HG03280 (cell line): ENCODE data around the gene MIOX.

ENCODE experiments used
- ATAC-seq: cut with Tn5 transposase; IDR thresholded peaks from one replicate; pipeline ENCODE4 v1.9.1; 2021; ENCODE audit warnings: mild to moderate bottlenecking, moderate library complexity; ENCODE audit not compliant: unreplicated experiment

Gene MIOX

DNA sequence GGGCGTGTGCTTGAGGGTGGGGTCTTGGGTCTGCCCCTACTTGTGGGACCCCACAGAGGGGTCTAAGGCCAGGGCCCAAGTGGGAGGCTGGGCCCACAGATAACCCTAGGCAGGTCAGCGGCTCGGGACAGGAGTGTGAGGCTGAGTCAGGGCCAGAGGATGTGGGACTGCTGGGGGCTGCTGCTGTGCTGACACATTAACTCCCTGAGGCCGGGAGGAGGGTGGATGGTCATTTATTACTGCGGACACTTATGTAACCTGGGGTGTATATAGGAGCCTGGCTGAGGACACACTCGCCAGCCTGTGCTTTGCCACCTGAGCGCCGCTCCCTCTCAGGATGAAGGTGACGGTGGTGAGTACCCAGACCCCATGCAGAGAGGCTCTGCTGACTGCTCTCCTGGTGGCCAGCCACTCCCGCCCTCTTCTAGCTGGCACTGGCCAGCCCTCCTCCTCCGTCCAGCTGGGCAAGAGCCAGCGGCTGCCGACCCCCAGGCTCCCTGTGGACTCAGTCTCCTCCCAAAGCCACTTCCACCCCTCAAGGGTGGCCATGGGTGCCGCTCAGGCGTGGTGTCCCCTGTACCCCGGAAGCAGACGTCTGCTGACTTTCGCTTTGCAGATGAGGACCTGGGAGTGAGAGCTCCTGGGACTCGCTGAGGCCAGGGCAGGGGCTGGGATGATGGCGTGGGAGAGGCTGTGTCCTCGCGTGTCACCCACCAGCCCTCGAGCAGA is at the start of gene MIOX:
MIOX (plus strand) TSS at position 299 of the 729 bp plus-strand sequence; CDS start at position 338, 39 bp downstream.
- no peak for ATAC-seq

DNA sequence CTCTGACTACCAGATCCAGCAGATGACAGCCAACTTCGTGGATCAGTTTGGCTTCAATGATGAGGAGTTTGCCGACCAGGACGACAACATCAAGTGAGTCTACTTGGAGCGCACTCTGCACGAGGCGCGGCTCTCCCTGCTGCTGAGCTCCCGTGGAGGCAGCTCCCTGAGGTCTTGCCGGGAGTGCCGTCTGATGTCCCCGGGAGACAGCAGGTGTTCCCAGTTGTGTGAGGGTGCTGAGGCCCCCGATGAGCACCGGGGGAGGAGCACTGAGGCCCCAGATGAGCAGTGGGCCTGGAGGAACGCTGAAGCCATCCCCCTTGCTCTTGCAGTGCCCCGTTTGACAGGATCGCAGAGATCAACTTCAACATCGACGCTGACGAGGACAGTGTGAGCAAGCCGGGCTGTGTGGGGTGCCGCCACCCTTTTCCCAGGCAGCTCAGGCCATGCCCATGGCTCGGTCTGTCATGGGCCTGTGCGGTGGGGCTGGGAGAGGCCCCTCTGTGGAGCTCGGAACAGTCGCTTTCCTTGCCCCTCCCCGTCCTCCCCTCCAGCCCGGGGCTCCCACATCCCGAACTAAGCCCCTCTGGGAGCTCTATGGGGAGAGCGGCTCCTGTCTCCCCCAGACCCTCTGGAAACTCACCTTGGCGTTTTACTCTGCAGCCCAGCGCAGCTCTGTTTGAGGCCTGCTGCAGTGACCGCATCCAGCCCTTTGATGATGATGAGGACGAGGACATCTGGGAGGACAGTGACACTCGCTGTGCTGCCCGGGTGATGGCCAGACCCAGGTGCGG is 49.0 kb upstream of the MIOX start:
- ATAC-seq: no peak

DNA sequence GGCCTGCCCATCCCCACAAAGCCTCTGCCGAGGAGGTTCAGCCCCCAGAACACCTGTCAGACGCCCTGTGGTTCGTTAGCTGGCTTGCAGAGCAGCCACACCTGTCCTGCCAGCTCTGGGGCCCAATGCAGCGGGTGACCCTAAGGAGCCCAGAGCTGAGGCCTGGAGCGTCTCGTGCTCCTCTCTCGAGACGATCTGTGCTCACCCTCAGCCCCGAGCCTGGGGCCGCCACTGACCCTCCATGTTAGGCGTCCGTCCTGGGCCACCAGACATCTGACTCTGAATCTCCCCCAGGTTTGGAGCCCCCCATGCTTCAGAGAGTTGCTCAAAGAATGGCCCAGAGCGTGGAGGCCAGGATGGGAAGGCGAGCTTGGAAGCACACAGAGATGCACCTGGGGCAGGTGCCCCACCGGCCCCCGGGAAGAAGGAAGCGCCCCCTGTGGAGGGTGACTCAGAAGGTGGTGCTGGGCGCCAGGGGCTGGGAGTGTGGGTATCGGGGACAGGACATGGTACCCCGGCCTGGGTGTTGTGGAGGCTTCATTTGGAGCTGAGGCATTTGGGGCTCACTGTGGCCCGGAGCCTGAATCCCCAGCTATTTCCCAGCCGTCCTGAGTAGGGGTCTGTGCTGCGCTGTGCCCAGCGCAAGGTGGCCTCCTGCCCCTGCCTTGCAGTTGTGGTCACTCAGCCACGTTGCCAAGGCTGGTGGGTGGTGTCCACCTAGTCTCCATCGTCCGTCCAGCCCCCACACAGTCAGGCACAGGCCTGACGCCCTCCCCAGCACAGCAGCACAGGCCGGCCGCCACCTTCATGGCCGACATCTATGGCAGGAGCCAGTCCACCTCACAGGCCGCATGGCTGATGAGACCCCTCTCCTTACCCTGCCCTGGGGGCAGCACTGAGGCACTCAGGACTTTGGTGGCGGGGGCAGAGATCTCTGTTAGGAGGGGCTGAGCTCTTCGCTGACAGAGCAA is 48.1 kb upstream of the MIOX start:
- no peak for ATAC-seq

DNA sequence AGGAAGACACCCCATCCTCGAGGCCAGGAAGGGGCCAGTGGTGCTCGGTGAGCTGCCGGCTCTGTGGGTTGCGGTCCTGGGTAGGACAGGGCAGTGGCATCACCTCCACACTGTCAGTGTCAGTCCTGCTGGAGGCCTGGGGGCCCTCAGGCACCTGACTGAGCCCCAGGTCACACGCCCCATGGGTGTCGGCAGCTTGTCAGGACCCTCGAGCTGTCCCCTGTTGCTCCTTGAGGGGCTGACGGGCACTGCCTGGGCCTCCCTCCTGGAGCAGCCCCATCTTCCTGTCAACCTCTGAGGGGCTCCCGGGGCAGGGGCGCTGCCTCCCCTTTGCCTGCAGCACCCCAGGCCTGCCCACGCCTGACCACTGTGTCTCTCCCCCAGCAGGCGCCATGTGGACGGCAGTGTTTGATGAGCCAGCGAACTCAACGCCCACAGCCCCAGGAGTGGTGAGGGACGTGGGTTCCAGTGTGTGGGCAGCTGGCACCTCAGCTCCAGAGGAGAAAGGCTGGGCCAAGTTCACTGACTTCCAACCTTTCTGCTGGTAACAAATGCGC is 47.3 kb upstream of the MIOX start:
- ATAC-seq: no peak

DNA sequence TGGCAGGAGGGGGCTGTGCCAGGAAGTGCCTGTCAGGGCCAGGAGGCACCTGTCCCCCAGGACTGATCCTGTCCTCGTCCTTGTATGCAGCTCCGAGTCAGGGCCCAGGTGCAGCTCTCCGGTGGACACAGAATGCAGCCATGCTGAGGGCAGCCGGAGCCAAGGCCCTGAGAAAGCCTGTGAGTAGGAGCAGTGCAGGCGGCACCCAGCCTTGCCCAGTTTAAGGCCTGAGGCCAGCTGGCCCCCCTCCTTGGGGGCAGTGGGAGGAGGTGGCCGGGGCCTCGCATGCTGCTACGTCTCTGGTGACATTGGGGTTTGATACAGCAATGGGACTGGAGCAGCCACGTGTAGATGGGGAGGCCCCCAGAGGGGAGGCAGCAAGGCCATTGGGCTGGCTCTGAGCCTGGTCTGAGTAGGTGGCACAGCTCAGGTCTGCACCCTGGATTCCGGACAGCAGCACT is 46.8 kb upstream of the MIOX start:
- no peak for ATAC-seq

DNA sequence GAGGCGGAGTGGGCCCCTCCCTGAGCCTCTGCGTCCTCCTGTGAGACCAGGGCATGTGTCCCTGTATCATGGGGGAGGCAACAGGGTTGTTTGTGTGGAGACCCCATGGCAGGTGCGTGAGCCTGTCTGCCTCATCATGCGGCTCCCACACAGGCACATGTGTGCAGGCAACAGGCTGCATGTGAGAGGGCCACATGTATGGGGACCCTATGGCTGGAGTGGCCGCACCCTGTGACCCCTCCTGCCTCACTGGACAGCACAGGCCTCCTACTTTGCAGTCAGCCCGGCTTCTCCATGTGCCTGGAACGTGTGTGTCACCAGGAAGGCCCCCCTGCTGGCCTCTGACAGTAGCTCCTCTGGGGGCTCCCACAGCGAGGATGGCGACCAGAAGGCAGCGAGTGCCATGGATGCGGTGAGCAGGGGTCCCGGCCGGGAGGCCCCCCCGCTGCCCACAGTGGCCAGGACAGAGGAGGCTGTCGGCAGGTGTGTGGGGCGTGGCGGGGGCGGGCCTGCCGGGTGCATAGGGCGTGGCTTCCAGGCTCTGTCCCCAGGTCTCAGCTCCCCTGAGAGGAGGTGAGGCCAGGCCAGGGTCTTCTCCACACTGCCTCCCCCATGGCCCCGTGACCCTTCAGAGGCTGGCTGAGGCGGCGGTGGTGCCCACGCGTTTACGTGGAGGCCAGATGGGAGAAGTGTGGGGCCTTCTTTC is 46.0 kb upstream of the MIOX start:
- no peak for ATAC-seq

DNA sequence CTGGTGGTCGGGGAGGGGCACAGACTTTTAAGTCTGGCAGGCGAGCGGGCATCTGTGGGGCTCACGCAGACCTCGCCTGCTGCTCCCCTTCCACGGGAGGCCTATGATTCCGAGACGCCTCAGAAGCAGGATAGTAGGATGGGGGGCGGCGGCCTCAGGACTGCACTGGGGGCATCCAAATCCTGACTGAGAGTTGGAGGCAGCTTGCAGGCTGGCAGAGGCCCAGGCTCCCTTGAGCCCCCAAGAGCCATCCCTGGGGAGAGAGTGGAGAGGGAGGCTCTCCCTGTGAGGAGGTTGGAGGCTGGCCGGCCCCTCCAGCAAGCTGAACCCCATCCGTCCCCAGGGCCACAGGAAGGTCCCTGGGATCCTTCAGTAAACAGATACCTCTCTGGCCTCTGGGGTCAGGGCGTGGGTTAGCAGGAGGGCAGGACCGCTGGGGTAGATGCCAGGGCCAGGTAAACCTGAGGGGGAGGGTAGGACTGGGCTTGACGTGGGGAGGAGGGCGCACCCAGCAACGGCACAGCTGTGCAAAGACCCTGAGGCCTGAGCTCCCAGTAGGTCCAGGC is 45.1 kb upstream of the MIOX start:
- no peak for ATAC-seq

DNA sequence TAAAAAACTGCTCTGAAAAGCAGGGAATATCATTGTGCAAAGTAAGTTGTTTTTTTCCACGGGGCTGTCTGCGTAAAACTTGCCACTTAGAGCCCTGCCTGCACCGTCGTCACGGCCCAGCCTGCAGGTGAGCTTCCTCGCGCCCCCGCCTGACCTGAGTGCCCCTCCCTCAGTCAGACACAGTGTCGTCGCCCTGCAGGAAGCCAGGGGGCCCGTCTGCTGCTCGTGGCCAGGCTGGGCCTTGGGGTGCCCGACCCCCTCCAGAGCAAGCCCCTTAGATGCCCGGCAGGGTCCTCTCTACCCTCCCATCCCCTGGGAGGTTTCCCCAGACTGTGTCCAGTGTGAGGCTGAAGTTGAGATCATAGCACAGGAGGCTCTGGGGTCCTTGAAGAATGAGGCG is 43.5 kb upstream of the MIOX start:
- ATAC-seq: no peak

DNA sequence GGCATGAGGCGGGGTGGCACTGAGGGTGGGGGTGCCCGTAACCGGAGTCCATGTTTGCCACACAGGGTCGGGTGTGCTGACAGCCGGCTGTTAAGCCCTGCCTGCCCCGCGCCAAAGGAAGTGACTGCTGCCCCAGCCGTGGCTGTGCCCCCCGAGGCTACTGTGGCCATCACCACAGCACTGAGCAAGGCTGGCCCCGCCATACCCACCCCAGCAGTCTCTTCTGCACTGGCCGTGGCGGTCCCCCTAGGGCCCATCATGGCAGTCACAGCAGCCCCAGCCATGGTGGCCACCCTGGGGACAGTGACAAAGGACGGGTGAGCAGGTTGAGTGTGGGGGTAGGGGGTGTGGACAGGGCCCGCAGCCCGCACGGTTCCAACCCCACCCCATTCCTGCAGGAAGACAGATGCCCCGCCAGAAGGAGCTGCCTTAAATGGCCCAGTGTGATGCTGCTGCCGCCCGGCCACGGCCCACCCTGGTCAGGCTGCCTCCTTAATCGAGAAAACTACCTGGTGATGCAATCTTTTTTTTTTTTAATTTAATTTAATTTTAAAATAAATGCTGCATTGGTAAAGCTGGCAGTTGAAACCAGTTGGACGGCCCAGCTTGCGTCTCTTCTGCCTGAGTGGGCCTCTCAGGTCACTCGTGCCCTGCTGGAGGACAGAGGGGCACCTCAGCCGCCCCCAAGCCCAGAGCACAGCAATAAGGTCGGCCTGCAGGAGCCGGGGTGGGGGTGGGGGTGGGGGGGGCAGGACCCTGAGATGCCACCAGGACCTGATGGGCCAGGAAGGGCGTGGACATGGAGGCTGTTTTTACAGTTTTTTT is 42.6 kb upstream of the MIOX start:
- ATAC-seq: no peak

DNA sequence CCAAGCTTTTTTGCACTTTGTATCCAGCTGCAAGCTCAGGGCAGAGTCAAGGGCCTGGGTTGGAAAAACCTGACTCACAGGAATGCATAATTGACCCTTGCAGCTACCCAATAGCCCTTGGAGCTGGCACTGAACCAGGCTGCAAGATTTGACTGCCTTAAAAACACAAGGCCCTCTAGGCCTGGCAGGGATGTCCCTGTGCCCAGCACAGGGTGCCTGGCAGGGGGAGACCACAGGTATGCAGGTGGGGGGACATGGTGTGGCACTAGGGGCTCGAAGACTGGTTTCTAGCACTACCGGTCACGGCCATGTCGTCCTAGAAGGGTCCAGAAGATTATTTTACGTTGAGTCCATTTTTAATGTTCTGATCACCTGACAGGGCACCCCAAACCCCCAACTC is 42.0 kb upstream of the MIOX start:
- ATAC-seq: no peak

DNA sequence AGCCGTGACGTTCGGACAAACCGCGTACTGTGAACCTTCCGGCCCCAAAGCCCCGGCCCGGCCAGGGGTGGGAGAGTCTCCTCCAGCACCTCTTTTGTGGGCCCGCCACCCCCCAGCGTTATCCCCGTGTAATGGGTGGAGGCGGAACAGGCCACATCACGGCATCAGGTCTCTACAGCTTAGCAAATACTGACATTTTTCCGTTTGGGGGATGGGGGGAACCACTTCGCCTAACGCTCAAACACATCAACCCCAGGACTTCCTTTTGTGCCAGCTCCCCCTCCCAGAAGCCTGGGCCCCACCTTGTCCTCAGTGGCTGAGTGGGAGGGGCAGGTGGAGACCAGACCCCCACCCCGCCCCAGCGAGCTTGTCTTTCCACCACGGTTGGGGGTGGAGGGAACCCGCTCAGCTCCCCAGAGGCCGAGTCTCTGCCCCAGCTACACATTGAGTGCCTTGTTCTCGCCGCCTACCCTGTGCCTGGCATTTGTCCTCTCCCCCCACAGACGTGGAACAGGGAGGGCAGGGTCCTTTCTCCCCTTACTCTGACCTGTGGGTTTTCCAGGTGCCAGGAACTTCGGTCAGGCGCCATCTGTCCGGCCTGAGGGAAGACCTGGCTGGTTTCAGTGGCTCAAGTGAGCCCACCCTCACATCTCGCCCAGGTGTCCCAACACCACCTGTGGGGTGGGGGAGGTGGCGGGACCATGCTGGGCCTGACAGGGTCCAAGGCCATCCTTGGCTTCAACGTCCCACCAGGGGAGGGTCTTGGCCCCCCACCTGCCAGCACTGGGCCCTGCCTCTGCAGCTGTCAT is 41.4 kb upstream of the MIOX start:
- no peak for ATAC-seq

DNA sequence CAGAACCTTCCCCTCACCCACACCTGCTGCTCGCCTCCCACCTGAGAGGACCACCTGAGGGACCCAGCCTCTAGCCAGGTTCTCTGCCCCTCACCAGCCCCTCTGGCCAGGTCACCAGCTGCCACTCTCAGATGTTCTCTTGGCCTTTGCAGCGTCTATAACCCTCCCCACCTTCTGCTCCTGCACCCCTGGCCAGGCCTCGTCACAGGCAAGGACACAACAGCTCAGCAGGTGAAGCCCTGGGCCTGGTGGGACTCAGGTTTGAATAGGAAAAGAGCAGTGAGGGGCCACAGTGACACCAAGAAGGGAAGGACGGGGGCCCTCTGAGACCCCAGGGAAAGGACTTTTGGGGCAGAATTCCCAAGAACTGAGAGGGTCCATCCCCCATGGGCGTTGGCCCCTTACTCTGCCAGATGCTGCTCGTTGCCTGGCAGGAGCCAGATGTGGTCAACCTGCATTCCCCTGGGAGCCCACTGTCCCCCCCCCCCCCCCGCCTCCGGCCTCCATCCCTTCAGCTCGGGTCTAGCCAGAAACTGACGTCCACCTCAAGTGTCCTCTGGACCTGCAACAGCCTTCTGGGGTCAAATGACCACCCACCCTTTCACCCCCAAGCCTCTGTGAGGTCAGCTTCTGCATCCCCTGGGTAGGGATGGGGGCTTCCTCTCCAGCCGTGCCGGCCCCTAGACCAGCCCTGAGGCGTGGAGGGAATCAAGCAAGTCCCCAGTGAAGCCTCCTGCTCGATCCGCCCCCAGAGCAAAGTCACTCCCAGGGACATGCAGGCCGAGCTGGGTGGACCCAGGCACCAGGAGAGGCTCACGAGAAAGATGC is 40.6 kb upstream of the MIOX start:
- ATAC-seq: no peak

DNA sequence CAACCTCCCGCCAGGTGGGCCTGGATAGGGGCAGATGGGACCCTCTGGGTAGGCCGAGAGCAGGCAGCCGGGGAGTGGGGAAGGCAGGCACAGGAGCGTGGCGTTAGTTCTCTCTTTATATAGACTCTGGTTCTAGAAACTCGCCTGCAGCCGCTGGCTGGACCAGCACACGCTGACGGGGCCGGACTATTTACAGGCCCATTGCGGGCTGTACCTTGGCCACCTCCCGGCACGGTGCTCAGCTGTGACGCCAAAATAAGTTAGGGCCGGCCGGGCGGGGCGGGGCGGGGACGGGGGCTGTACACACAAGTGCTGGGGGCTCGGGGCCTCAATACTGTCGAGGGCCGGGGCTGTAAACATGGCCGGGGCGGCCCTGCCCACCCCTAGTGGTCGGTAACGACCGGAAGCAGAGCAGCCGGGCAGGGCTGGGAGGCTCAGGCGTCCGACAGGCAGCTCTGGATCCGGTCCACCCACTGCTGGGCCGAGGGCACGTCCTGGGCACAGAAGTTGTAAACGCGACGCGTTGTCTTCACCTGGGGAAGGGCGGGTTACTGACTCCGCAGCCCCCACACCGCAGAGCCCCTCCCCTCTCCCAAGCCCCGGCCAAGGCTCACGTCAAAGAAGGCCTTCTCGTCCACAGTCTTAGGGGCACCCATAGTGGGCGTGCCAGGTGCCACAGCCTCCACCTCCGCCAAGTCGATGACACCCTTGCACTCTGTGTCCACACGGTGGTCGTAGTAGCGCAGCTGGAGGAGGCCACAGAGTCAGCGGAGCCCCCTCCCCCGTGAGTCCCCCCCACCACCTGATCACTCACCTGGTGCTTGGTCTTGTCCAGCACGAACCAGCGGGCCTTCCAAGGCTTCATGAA is 39.7 kb upstream of the MIOX start:
- no peak for ATAC-seq

DNA sequence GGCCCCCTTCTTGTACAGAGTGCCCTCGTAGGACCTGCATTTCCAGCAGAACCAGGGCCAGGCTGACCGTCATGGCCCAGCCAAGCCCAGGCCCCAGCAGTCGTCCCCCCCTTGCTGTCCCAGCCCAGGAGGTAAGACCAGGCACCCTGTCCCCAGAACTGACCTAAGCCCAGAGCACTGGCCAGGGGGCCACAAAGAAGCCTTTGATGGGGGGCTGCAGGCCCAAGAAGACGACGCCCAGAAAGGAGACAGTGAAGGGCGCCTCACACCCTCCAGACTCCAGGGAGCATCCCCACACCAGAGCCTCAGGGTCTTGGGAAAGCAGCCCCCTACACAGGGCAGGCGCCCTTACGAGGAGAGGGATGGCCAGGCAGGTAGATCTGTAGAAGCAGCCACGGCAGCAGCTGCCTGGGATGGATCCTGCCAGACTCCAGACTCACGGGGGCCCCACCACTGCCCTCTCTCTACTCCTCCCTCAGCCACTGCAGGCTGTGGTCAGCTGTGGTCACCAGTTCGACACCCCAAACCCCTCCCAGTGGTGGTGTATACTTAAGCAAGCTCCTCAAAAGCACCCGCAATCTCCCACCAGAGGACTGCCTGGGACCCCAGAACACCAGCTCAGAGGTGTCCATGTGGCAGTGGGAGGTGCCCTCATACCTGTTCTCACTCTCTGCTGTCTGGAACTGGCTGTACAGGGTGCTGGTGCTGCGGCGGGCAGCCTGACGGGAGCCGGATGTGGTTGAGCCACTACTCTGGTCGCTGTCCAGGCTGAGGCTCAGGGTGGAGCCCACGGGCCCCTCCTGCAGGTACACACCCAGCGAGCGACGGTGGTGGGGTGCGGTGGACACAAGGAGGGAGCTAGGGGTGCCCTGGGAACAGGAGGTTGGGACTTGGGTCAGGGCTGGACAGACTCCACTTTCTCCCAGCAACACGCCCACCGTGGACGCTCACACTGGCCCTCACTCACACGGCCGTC is 38.8 kb upstream of the MIOX start:
- no peak for ATAC-seq

DNA sequence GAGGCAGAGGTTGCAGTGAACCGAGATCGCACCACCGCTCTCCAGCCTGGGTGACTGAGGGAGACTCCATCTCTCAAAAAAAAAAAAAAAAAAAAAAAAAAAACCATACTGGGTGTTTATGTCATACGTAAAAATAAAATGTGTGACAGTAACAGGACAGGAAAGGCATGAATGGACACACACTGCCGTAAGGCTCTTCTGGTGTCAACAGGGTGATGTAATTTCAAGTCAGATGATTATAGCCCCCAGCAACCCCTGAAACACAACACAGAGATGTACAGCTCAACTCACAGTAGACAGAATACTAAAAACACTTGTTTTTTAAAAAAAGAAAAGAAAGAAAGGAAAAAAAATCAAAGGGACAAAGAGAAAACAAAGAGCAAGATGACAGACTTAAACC is 34.0 kb upstream of the MIOX start:
- ATAC-seq: no peak
